Activated T-helper 9 cell treated with anti-CD3 and anti-CD28 coated beads, Interleukin-2, amount 50 U/mL, for 16 hours (primary cell): ENCODE data around the gene INTS11.
A peak's percentile ranks its signal among the peaks of the same experiment; 100 is the strongest.

ENCODE experiments used
- DNase-seq: peaks from one replicate; pipeline ENCODE4 v3.0.0-alpha.2; 2020; ENCODE audit warnings: low read depth

INTS11 gene

DNA sequence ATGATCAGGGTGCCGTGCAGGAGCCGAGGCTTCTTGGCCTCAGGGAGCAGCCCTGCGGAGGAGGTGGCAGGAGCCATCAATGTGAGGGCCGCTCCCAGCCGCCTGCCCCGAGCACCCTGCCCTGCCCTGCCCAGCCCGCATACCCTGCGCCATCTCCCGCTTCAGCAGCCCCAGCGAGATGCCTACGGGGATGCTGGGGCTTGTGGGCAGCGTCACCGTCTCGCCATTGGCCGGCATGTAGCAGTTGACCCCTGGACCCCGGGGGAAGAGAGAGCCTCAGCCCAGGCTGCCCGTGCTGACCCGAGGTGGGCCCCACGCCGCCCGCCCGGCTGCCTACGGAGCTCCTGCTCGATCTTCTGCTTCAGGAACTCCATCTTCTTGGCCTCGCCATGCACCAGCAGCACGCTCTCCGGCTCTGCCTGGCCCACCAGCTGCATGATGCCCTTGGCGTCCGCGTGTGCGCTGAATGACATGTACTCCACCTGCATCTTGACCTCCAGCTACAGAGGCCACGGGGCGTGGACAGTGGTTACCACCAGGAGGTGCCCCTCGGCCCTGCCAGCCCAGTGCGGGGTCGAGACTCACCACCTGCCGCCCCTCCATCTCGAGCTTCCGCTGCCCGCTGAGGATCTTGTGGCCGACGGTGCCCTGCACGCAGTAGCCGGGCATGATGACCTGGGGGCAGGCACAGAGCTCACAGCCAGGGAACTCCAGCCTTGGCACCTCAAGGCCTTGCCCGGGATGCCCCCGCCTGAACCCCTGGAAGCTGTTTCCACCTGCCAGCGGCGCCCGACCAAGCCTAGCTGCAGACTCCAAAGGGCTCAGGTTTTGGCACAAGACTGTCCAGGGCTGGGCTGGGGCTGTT, 11.8 kb downstream of the INTS11 start:
- DNase-seq: no peak

DNA sequence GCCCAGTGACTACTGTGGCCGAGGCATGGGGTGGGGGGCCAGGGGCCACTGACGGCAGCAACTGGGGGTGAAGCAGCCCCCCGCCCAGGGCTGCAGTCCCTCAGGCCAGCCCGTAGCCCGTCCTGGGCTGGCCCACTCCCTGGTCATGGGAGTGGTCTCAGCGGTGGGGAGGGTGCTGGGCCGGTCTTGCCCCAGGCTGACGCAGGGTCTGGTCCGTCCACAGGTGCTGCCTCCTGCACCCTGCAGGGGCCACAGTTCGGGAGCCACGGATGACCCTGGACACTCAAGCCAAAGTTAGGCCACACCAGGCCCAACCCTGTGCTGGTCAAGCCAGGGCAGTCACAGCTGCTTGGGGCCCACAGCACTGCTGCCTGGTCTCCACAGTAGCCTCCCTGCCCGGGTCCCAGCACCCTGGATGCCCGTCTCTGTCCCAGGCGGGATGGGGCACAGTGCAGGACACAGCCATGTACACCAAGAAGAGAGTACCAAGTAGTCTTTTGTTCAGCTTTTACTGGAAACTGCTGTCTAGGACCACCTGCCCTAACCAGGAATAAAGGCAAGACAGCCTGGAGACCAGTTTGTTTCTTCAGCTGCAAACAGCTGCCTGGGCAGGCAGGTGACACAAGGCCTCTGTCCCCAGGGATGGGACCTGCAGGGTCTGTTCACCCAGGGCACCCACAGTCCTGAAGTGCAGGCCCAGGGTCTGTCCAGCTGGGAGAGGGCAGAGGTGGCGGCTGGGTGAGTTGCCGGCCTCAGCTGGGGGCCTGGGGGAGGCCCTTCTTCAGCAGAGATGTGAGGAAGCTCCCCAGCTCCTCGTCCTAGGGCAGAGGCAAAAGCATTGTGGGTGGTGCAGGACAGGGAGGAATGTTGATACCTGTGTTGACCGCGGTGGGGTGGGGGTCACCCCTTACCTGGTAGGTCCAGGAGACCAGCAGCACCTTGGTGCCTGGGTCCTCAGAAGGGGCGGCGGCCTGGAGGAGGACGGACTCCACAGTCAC, 13.1 kb downstream of the INTS11 start:
- DNase-seq: no peak

GRCh38 chr1:1310476-1311053, 13.9 kb downstream of the INTS11 start:
- no peak for DNase-seq

- no peak for DNase-seq
These were observed 14.4 kb downstream of the INTS11 start for GRCh38 chr1:1310109-1310385.

DNA sequence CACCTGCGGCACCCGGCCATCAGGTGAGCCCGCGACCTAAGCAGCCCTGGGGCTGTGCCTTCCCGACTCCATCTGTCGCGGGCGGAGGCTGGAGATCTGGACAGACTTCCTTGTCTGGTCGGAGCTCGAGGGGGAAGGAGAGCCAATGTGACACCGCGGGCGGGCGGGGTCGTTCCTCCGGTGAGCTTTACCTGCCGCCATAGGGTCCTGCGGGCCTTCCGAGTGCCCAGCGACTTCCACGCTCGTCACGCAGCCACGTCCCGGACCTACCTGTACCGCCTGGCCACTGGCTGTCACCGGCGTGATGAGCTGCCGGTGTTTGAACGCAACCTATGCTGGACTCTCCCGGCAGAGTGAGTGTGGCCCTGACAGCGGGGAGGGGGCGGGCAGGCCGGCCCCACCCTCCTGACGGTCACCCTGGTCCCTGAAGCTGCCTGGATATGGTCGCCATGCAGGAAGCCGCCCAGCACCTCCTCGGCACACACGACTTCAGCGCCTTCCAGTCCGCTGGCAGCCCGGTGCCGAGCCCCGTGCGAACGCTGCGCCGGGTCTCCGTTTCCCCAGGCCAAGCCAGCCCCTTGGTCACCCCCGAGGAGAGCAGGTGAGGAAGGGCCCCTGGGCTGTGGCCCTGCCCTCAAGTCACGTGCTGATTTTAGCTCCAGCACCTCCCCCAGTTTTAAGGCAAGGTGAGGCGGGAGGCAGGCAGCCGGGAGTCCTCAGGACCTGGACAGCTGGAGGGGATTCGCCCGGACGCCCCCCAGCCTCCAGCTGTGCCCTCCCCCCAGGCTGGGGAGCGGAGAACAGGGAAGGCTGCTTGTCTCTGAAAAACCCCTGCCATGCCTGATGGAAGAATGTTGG, 15.0 kb downstream of the INTS11 start:
- DNase-seq: no peak

- no peak for DNase-seq
These were observed 15.7 kb downstream of the INTS11 start for GRCh38 chr1:1308756-1309250.

DNA sequence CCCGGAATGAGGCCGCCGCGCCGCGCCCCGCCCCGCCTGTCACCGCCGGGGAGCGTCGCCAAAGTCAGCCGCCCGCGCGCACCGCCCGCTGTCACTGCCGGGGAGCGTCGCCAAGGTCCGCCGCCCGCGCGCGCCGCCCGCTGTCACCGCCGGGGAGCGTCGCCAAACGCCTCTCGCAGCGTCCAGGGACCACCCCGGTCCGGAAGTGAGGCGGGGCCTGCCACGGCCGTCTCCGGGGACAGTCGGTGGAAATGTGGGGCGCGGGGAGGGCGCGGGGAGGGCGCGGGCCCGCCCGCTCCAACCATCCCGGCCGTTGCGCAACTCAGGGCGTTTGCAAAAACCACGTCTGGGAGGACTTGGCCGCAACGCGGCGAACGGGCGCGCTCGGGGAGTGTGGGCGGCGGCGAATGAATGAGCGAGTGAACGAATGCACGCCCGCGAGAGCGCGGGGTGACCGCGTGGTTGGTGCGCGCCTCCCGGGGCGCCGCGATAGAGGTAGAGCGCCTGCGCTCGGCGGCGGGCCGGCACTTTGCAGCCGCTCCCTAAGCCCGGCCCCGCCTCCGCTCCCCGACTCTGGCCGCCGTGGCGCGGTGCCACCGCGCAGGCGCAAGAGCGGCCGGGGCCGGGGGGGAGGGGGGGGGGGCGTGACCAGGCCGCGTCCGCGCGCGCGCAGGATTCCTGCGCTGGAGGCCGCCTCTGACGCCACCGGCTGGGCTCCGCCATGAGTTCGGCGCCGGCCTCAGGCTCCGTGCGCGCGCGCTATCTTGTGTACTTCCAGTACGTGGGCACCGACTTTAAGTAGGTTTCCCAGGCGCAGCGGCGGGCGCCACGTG, 16.3 kb downstream of the INTS11 start, which contains the start of the genes ACAP3 and PUSL1:
Gene ACAP3, minus strand, starts transcription at position 8 of the 833 bp plus-strand sequence. CDS start 115 bp downstream, outside the sequence.
Gene PUSL1, plus strand, starts transcription at position 675 of the 833 bp plus-strand sequence. Its CDS starts 47 bp downstream, at position 722.
- DNase-seq: peak; percentile 81

- no peak for DNase-seq
These were observed 17.1 kb downstream of the INTS11 start for GRCh38 chr1:1307261-1307922.

DNA sequence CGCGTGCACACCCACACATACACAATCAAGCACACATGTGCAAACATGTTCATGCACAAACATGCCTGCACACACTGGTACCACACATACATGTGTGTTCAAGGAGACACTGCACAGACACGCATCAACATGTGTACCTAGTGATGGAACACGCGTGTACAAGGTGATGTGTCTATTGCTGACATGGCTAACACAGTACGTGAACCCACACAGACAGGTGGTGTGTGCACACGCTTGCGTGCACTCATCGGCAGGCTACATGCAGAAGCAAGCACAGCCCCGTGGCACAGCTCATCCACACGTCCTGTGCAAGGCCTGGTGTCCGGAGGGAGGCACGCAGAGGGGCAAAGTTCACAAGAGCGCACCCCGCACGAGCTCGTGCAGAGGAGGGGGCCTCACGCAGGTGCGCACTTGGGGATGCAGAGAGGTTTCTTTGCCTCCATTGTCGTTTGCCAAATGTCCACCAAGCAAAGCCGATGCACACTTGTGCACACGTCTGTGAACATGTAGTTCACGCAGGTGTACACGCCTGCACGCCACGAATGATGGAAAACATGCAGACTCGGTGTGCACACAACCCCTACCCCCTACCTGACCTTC, 17.7 kb downstream of the INTS11 start:
- no peak for DNase-seq

DNA sequence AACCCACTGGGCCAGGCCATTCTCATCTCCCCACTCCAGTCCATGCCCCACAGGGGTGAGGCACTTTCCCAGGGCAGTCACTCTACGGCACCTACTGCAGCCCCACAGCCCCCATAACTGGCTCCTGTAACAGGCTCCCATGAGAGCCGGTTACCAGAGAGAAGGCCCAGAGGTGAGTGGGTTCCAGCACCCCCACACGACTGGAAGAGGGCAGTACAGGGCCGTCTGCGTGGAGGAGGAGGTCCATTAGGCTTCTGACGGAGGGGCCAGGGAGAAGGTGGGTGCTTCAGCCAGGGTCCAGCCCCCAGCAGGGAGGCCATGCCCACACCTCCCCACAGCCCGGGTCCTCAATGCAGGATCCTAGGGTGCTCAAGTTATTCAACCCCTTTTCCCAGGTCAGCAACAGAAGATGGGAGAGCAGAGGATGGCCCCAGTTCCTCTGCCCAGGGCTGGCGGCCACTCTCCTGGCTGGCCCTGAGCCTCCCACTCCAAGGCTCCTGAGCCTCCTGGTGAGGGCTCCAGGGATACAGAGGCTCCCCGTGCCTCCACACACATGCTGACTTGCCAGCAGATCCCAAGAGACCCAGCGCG, 18.3 kb downstream of the INTS11 start:
- DNase-seq: no peak

- DNase-seq: peak; percentile 41
These were observed 19.0 kb downstream of the INTS11 start for GRCh38 chr1:1305300-1306069.

DNA sequence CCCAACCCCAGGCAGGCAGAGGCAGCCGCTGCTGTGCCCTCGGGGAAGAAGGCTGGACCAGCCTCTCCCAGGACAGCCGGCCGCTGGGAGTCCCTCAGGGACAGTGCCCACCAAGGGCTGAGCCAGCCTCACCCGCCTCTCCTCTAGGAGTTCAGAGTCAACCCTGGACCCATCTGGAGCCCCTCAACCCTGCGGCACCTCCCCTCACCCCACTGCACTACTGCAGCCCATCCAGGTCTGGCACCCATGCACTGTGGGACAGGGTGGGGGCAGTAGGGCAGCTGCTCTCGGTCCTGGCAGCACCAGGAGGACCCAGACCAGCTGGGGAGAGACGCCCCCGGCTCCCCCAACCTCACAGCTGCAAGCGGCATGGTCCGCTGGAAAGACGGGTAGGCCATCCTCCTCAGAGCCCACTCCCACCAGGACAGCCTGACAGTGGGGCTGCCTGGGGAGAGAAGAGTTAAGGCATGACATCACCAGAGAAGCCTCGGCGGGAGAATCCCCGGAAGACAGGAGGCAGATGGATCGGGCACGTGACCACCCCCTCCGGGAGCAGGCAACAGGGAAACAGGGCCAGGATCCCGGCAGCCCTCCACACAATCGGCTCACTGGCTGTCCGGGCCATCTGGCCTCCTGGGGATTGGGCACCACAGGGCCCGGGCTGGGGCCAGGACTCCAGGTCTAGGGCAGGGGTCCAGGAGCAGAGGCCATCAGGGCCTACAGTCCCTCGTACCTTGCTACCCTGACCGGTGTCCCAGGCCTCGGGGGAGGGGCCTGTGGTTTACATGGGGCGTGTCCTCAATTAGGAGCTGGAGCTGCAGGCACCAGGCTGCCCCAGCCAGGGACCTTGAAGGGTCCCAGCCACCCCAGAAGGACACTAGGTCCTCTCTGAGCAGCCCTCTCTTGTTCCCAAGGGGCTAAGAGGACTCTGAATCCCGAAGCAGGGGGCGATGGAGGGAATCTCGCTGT, 19.8 kb downstream of the INTS11 start:
- DNase-seq: no peak

- no peak for DNase-seq
These were observed 20.7 kb downstream of the INTS11 start for GRCh38 chr1:1303736-1304135.

- DNase-seq: no peak
These were observed 21.4 kb downstream of the INTS11 start for GRCh38 chr1:1302951-1303509.

DNA sequence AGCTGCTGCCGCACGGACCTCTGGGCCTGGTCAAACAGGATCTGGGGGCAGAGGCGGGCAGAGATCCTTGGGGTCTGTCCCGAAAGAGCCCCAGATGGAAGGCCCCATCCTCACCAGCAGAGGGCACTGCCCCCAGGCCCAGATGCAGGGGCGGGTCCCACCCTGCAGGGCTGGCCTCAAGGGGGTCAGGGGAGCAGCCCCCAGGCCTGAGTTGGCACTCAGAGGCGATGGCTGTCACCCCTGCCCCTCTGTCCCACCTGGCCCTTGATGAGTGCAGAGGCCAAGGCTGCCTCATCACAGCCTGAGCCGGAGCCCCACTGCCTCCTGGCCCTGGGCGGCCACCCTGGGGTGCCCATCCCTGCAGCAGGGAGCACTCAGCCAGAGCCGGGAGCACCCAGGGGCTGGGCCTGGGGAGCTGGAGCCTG, 22.4 kb downstream of the INTS11 start:
- DNase-seq: no peak

GRCh38 chr1:1300352-1300739, 24.1 kb downstream of the INTS11 start:
- no peak for DNase-seq
